HG02840 (cell line): Measurements from ENCODE around the gene IPPK.
"Not testable (repeated sequence)": the region's sequence is repeated elsewhere in the genome, so short reads cannot be mapped to it uniquely, and the experiment has no call there.

Experiments used
- ATAC-seq: cut with Tn5 transposase; IDR thresholded peaks from one replicate; pipeline ENCODE4 v1.9.1; 2021; ENCODE audit warnings: mild to moderate bottlenecking, moderate library complexity, moderate number of reproducible peaks; ENCODE audit not compliant: unreplicated experiment, low FRiP score

IPPK gene

GRCh38 chr9:92639791-92640271, 30.1 kb downstream of the IPPK start:
- no peak for ATAC-seq

- ATAC-seq, result no peak
Observed at GRCh38 chr9:92639124-92639523, 30.8 kb downstream of the IPPK start.

- no peak for ATAC-seq
Observed at GRCh38 chr9:92638621-92639101, 31.3 kb downstream of the IPPK start.

GRCh38 chr9:92637886-92638620, 31.9 kb downstream of the IPPK start:
- ATAC-seq, result no peak

- no peak for ATAC-seq
Observed at GRCh38 chr9:92637326-92637725, 32.6 kb downstream of the IPPK start.

GRCh38 chr9:92636627-92637026, 33.3 kb downstream of the IPPK start:
- ATAC-seq, result no peak

GRCh38 chr9:92635760-92636159, 34.2 kb downstream of the IPPK start:
- ATAC-seq, result no peak

GRCh38 chr9:92634712-92635605, 35.0 kb downstream of the IPPK start:
- ATAC-seq, result no peak

- no peak for ATAC-seq
Observed at GRCh38 chr9:92633614-92634278, 36.2 kb downstream of the IPPK start.

- no peak for ATAC-seq
Observed at GRCh38 chr9:92632641-92633040, 37.3 kb downstream of the IPPK start.

- no peak for ATAC-seq
Observed at GRCh38 chr9:92631452-92632343, 38.2 kb downstream of the IPPK start.

- no peak for ATAC-seq
Observed at GRCh38 chr9:92627651-92628050, 42.3 kb downstream of the IPPK start.

- ATAC-seq, result no peak
Observed at GRCh38 chr9:92626484-92626883, 43.4 kb downstream of the IPPK start.

GRCh38 chr9:92623936-92624335, 46.0 kb downstream of the IPPK start:
- not testable (repeated sequence) for ATAC-seq

GRCh38 chr9:92620845-92621244, 49.1 kb downstream of the IPPK start:
- no peak for ATAC-seq

GRCh38 chr9:92619601-92620300, 50.2 kb downstream of the IPPK start:
- ATAC-seq, result no peak

GRCh38 chr9:92618633-92619225, 51.2 kb downstream of the IPPK start:
- ATAC-seq, result no peak

GRCh38 chr9:92617951-92618510, 51.9 kb downstream of the IPPK start:
- no peak for ATAC-seq
